Measurements from ENCODE around the gene PRDX2.
A peak's percentile ranks its signal among the peaks of the same experiment; 100 is the strongest.

Gene PRDX2

DNA sequence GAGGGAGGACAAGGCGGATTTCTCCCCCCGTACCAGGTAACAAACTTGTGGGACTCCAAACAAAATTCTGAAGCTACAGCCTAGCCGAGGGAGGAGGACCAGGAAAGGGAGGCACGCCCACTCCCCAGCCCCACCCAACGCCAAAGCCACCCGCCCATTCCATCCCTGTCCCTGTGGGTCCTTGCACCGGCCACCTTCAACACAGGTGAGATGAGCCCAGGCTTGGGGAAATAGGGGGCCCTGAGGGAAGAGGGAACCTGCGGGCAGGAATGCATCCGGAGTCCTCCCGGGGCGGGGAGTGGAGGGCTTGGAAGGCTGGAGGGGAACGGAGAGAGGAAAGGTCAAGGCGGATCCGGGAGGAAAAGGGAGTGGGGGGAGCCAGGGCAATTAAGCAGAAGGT, 50.0 kb downstream of the PRDX2 start, which contains the start of gene BEST2:
TSS of gene BEST2 (plus strand) at position 157 of the 400 bp plus-strand sequence. CDS start 802 bp downstream, outside the sequence.
- Mint-ChIP-seq H3K4me3 (no peak within 1 kb of the TSS), H3K27me3 (ENCODE audit: low read depth) (peaks cover 17% of the 10 kb centered on the region), H3K9me3 (peaks cover 6% of the 10 kb centered on the region), H3K36me3 (ENCODE audit: low read depth) (peaks cover 18% of the 10 kb centered on the region), H3K4me1 (ENCODE audit: low read depth) (peaks cover 4% of the 10 kb centered on the region), H3K27ac (no peak within 1 kb of the TSS)
- no peak for DNase-seq (ENCODE audit: low spot score)

DNA sequence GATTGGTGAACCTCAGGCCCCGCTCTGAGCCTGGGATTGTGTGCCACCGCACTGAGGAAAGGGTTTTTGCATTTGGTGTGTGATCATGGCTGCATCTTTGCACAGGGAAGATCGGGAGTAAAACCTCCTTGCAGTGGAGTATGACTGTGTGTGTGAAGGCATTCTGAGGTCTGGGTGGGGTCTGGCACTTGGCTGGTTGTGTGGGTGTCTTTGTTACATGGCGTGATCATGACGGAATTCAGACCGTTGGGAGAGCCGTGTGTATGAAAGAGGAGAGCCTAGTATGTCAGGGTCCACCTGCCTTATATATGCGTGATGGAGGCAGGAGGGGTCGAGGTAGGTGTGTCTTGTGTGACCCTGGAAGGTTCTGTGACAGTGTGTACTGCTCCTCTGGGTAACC, 50.7 kb downstream of the PRDX2 start:
- Mint-ChIP-seq H3K9me3 (peaks cover 6% of the 10 kb centered on the region), H3K4me1 (ENCODE audit: low read depth) (peaks cover 4% of the 10 kb centered on the region), H3K36me3 (ENCODE audit: low read depth) (peaks cover 22% of the 10 kb centered on the region), H3K4me3 (no peak overlapping the region), H3K27ac (no peak overlapping the region), H3K27me3 (ENCODE audit: low read depth) (peaks cover 17% of the 10 kb centered on the region)
- DNase-seq (ENCODE audit: low spot score): no peak

DNA sequence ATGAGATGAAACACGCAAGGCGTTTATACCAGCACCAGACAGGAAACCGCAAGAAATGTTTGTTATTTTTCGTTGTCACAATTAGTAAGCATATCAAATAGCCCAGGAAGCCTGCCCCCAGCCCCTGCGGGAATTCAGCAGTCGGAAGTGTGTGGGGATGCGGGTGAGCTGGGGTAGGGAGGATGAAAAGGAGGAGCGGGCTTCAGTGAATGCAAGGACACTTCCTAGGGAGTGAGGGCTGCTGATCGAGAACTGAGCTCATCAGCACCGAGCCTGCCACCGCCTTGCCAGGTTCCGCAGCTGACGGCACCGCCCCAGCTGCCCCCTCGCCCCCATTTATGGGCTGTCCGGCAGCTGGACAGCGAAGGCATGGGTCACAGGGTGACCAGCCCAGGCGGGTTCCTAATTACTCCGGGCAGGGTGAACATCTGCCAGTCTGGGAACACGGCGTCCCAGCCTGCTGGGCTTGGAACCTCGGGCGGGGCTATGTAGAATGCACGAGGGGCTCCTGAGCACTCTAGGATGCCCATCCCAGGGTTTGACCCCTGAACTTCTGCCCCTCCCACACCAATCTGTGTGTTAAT, 51.6 kb downstream of the PRDX2 start:
- H3K36me3 Mint-ChIP-seq (ENCODE audit: low read depth): peaks cover 29% of the 10 kb centered on the region
- DNase-seq (ENCODE audit: low spot score): no peak
- peaks cover 17% of the 10 kb centered on the region for H3K27me3 Mint-ChIP-seq (ENCODE audit: low read depth)
- H3K9me3 Mint-ChIP-seq: peaks cover 6% of the 10 kb centered on the region
- H3K27ac Mint-ChIP-seq: peak overlapping the region; percentile 17
- no peak overlapping the region for H3K4me3 Mint-ChIP-seq
- H3K4me1 Mint-ChIP-seq (ENCODE audit: low read depth): peaks cover 4% of the 10 kb centered on the region

DNA sequence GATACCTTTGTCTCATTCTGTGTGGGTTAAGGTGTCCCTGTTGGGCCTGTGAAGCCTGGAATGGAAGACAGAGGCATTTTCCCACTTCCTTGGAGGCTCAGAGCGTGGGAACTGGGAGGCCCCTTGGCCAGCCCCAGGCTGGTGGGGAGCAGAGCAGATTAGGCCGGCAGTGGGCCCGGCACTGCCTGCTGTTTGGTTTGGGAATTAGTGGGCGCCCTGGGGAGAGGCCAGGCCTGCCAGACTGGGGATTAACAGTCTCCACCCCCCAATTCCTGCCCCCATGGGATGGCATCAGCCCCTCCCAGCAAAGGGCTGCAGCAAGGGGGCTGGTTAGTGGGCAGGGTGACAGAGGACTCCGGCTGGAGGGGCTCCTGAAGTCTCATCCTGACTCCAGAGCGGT, 53.1 kb downstream of the PRDX2 start:
- Mint-ChIP-seq H3K27me3 (ENCODE audit: low read depth) (peaks cover 16% of the 10 kb centered on the region), H3K4me1 (ENCODE audit: low read depth) (peaks cover 4% of the 10 kb centered on the region), H3K9me3 (peaks cover 6% of the 10 kb centered on the region), H3K27ac (no peak overlapping the region), H3K4me3 (no peak overlapping the region), H3K36me3 (ENCODE audit: low read depth) (peaks cover 35% of the 10 kb centered on the region)
- DNase-seq (ENCODE audit: low spot score): no peak

All from T-helper 2 cell treated with Interferon-gamma antibody and Interleukin-4, amounts not matched to agents 5 μg/mL and 100 μg/mL, for 36 hours (primary cell).